A673 (cell line): ENCODE measurements around the gene P2RX1.

Experiments
- EZH2 ChIP-seq: fragments of 200-600 bp; sonication (generic); IDR thresholded peaks from 2 replicates; pipeline ENCODE4 v1.6.1; 2017; ENCODE audit warnings: borderline replicate concordance, low read depth, mild to moderate bottlenecking, mixed read lengths, antibody characterized with exemption, low read length; ENCODE audit not compliant: poor library complexity, severe bottlenecking
- TF ChIP-seq, protein P1 (sequence below): fragments of 300-800, 200-600 bp; sonication (generic); conservative IDR thresholded peaks from 2 replicates; pipeline ENCODE4 v1.5.1; 2017; ENCODE audit warnings: low read depth, mild to moderate bottlenecking, antibody characterized with exemption, low read length, moderate library complexity, mixed read lengths

DNA sequence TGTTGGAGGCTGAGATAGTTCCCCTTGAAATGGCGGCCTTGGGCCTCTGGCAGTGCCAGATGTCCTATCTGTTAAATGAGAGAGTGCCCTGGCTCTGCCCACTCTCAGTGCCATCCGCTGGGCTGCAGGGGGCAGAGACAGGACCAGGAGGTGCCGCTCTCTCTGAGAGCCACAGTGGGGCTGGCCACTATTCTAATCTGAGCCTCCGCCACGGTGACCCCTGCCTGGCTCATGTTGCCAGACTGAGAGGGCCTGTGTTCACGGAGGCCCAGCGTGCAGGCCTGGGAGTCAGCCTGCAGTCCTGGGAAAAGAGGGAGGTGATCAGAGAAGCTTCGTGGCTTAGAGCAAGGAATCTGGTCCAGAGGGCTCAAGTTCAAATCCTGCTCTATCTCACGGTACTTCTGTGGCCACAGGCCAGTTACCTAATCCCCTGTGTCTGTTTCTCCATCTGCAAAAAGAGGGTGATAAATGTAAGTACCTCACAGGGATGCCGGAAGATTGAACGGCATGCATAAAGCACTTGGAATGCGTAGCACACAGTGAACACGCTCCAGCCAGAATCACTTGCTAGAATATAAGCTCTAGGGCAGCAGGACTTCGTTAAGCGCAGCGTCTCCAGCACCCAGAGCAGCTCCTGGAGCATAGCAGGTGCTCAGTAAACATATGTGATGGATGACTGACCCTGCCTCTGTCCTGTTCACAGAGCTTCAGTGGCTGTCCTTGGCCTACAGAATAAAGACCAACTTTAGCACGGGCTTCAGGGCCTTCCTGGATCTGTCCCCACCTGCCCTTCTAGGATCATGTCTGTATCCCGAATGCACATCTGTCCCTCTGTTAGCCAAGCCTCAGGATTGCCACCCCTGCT, 41.7 kb upstream of the P2RX1 start:
- TF ChIP-seq, protein P1, sequence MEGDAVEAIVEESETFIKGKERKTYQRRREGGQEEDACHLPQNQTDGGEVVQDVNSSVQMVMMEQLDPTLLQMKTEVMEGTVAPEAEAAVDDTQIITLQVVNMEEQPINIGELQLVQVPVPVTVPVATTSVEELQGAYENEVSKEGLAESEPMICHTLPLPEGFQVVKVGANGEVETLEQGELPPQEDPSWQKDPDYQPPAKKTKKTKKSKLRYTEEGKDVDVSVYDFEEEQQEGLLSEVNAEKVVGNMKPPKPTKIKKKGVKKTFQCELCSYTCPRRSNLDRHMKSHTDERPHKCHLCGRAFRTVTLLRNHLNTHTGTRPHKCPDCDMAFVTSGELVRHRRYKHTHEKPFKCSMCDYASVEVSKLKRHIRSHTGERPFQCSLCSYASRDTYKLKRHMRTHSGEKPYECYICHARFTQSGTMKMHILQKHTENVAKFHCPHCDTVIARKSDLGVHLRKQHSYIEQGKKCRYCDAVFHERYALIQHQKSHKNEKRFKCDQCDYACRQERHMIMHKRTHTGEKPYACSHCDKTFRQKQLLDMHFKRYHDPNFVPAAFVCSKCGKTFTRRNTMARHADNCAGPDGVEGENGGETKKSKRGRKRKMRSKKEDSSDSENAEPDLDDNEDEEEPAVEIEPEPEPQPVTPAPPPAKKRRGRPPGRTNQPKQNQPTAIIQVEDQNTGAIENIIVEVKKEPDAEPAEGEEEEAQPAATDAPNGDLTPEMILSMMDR: no peak
- TF ChIP-seq EZH2: no peak
